Activated CD4-positive, alpha-beta T cell treated with anti-CD3 and anti-CD28 coated beads, Interleukin-2, amount 10 ng/mL, durations not matched to agents 24 days and 14 days (primary cell): ENCODE results near the gene PTPRH. TPM values are rescaled to one million over a fixed set of nuclear protein-coding genes. Genes with fewer than 3 reads are reported as not detected.
A peak's percentile ranks its signal among the peaks of the same experiment; 100 is the strongest.
"Not testable (repeated sequence)": the region's sequence is repeated elsewhere in the genome, so short reads cannot be mapped to it uniquely, and the experiment has no call there.

Experiments
- DNase-seq: peaks from one replicate; pipeline ENCODE4 v3.0.0; 2022
- H3K27ac Mint-ChIP-seq: one replicate; pipeline ENCODE4 v1.8.0; 2022; ENCODE audit warnings: mild to moderate bottlenecking, mixed read lengths
- H3K27me3 Mint-ChIP-seq: one replicate; pipeline ENCODE4 v1.8.0; 2022; ENCODE audit warnings: mixed read lengths
- H3K36me3 Mint-ChIP-seq: one replicate; pipeline ENCODE4 v1.8.0; 2022; ENCODE audit warnings: low read depth, mild to moderate bottlenecking, mixed read lengths
- H3K4me1 Mint-ChIP-seq: one replicate; pipeline ENCODE4 v1.8.0; 2021; ENCODE audit warnings: mixed read lengths
- H3K4me3 Mint-ChIP-seq: one replicate; pipeline ENCODE4 v1.8.0; 2022; ENCODE audit warnings: mild to moderate bottlenecking, moderate library complexity, mixed read lengths
- H3K9me3 Mint-ChIP-seq: one replicate; pipeline ENCODE4 v1.8.0; 2021; ENCODE audit warnings: mixed read lengths
- intact Hi-C: fragments of 100-400 bp; cut with micrococcal nuclease; formaldehyde crosslinking; loops from one replicate; pipeline ENCODE4 v1.15.1; 2023
- total RNA-seq: library from RNA; stranded (reverse); gene quantifications from 2 replicates; pipeline ENCODE4 v1.2.3, GENCODE V29; 2022

Gene PTPRH
- total RNA-seq, 1 donor from 2014 or later = not detected

DNA sequence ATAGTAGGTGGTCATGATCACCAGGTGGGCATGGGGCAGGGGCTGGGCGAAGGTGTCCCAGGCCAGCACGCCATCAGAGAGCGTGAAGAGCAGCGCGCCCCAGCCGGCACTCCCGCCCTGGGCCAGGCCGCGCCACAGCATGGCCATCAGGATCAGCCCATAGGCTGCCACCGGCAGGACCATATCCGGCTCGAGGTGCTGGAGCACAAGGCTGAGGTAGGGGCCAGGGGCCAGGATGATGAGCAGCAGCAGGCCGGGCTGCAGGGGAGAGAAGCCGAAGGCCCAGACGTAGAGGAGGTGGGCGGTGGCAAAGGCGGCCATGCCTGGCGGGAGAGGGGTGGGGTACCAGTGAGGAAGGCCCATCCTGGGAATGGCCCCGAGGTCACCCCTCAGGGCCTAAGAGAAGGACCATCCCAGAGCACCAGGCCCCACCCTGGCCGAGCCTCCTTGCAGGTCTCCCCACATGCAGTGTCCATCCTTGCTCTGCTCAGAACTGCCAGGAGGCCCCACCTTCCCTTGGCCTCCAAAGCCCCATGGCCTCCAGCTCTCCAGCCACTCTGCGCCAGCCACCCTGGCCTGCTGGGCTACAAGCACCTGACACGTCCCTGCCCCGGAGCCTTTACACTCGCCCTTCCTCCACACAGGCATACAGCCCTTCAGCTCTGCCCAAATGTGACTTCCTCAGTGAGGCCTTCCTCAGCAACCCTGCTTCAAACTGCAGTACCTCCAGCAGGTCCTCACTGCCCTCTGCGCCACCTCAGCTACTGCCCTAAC lies 18.1 kb upstream of the PTPRH start:
- no peak overlapping the region for H3K4me3 Mint-ChIP-seq
- H3K9me3 Mint-ChIP-seq = no peaks in the 10 kb centered on the region
- no peaks in the 10 kb centered on the region for H3K27me3 Mint-ChIP-seq
- no peaks in the 10 kb centered on the region for H3K4me1 Mint-ChIP-seq
- peaks cover 42% of the 10 kb centered on the region for H3K36me3 Mint-ChIP-seq
- no peak overlapping the region for H3K27ac Mint-ChIP-seq
- no peak for DNase-seq
- intact Hi-C loops = no loop called here

- H3K27ac Mint-ChIP-seq = peak overlapping the region; percentile 4
- no peaks in the 10 kb centered on the region for H3K9me3 Mint-ChIP-seq
- peaks cover 36% of the 10 kb centered on the region for H3K36me3 Mint-ChIP-seq
- H3K4me3 Mint-ChIP-seq = no peak overlapping the region
- no peak for DNase-seq
- no peaks in the 10 kb centered on the region for H3K27me3 Mint-ChIP-seq
- intact Hi-C loops = no loop called here
- no peaks in the 10 kb centered on the region for H3K4me1 Mint-ChIP-seq
Measured at GRCh38 chr19:55226788-55227187, 17.5 kb upstream of the PTPRH start.

GRCh38 chr19:55226273-55226672 lies 17.0 kb upstream of the PTPRH start:
- peaks cover 39% of the 10 kb centered on the region for H3K36me3 Mint-ChIP-seq
- no peaks in the 10 kb centered on the region for H3K27me3 Mint-ChIP-seq
- H3K9me3 Mint-ChIP-seq = no peaks in the 10 kb centered on the region
- peaks cover 2% of the 10 kb centered on the region for H3K4me1 Mint-ChIP-seq
- intact Hi-C loops = no loop called here
- no peak overlapping the region for H3K4me3 Mint-ChIP-seq
- H3K27ac Mint-ChIP-seq = no peak overlapping the region
- no peak for DNase-seq

DNA sequence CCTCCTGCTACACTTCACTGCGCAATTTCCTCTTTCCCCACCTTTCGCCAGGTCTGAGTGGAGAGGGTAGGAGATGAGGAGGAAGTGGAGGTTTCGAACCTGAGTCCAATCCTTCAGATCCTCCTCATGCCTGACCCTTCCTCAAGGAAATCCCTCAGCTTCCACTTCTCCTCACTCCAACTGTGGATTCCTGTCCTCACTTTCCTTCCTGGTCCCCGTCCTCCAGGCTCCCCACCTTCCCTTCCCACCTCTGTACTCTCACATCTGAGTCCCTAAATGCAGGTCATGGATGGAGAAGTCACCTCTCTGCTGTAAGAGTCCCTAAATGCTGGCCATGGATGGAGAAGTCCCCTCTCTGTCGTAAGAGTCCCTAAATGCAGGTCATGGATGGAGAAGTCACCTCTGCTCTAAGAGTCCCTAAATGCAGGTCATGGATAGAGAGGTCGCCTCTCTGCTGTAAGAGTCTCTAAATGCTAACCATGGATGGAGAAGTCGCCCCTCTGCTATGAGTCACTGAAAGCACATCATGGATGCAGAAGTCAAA lies 16.2 kb upstream of the PTPRH start:
- no peaks in the 10 kb centered on the region for H3K9me3 Mint-ChIP-seq
- DNase-seq = no peak
- H3K4me1 Mint-ChIP-seq = peaks cover 2% of the 10 kb centered on the region
- peaks cover 42% of the 10 kb centered on the region for H3K36me3 Mint-ChIP-seq
- H3K4me3 Mint-ChIP-seq = no peak overlapping the region
- H3K27me3 Mint-ChIP-seq = no peaks in the 10 kb centered on the region
- H3K27ac Mint-ChIP-seq = peak overlapping the region; percentile 22
- intact Hi-C loops = no loop called here

- Mint-ChIP-seq H3K27ac (peak overlapping the region; percentile 22), H3K36me3 (peaks cover 44% of the 10 kb centered on the region)
- H3K4me1 Mint-ChIP-seq, H3K9me3 Mint-ChIP-seq, H3K4me3 Mint-ChIP-seq, intact Hi-C loops, DNase-seq, H3K27me3 Mint-ChIP-seq: not testable (repeated sequence)
Measured at GRCh38 chr19:55224679-55225414, 15.5 kb upstream of the PTPRH start.

GRCh38 chr19:55224038-55224665 lies 14.9 kb upstream of the PTPRH start:
- Mint-ChIP-seq H3K4me1 (peaks cover 2% of the 10 kb centered on the region), H3K27ac (no peak overlapping the region), H3K27me3 (no peaks in the 10 kb centered on the region), H3K4me3 (no peak overlapping the region), H3K9me3 (no peaks in the 10 kb centered on the region), H3K36me3 (peaks cover 42% of the 10 kb centered on the region)
- no peak for DNase-seq
- intact Hi-C loops = no loop called here

DNA sequence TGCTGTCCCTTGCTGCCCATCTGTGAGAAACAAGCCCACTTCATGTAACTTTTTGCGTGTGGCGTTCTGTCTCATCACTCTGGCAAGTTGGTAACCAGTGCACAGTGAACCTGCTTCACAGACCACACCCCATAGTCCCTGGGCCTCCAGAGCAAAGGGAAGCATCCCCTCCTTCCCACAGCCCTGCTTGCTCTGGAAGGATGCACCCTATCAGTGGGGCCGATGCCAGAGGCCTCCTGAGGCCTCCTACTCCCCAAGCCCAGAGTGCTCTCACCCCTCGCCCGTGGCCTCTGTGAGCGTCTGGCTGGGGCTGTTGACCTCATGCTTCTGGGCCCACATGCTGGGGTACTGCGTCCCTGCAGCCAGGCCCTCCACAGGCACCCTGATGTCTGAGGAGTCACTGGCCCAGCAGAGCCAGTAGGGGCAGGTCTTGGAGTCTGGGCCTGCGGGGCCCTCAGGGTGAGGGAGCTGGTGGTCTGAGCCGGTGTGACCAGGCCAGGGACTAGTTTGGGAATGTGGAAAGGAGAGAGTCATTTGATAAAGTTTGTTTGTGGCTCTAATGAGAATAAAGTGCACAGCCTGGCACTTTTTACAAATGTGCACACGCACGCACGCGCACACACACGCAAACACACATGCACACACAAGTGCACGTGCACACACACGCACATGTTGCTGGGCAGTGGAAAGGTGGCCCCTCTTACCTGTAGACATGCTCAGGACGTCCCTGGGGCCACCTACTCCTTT lies 14.2 kb upstream of the PTPRH start:
- Mint-ChIP-seq H3K27me3 (no peaks in the 10 kb centered on the region), H3K27ac (no peak overlapping the region), H3K9me3 (no peaks in the 10 kb centered on the region), H3K36me3 (peaks cover 38% of the 10 kb centered on the region), H3K4me1 (peaks cover 2% of the 10 kb centered on the region), H3K4me3 (no peak overlapping the region)
- DNase-seq = no peak
- intact Hi-C loops = no loop called here

DNA sequence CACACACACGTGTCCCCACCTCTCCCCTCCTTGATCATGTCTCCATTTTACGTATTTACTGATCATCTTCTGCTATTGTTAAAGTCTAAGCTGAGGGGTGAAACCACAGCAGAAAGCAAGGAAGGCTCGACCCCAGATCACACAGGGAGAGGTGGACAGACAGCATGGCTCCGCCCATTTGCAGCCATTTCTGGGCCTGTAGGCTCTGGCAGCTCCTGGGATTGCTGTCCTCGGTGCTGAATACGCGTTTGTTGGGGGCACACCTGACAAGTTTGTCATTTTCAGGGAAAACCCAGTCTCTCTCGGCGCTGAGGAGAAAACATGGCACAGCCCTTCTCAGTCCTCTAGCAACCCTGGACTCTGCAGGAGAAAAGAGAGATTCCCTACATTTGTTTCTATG lies 11.2 kb upstream of the PTPRH start:
- Mint-ChIP-seq H3K4me1 (peaks cover 16% of the 10 kb centered on the region), H3K9me3 (peaks cover 8% of the 10 kb centered on the region), H3K27ac (no peak overlapping the region), H3K27me3 (peaks cover 8% of the 10 kb centered on the region), H3K4me3 (no peak overlapping the region), H3K36me3 (peaks cover 21% of the 10 kb centered on the region)
- no peak for DNase-seq
- intact Hi-C loops = no loop called here

DNA sequence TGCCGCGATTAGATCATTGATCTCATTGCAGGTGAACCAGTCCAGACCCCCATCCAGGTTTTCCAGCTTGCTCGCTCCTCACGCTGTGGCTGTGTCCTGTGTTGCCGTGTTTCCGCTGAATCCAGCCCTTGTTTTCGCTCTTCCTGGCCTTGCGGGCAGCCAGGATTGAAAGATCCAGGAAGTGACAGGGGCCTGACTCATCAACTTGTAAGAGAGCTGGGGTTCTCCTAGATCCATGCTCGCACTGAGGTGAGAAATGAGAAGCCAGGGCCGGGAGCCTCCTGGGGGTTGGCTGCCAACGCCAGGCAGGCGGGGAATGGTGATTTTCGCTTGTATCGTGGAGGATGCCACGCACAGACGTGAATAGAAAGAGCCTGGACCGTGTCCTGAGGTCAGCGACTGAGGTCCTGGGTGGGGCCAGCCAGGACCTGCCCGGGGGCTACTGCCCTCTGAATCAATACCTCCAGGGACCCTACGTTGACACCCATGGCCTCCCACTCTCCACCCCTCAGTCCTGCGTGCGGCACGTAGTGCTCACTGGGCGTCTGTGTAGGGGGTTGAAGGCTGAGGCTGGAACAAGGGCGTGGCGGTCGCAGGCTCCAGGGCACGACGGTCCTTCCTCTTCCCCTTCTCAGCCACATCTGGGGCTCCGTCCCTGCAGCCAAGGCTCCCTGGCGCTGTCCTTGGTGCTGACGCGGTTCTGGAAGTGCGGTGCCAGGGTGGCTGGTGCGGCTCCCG lies 7.3 kb upstream of the PTPRH start:
- Mint-ChIP-seq H3K27me3 (peaks cover 15% of the 10 kb centered on the region), H3K9me3 (peaks cover 17% of the 10 kb centered on the region), H3K4me1 (peaks cover 16% of the 10 kb centered on the region), H3K27ac (peak overlapping the region; percentile 74), H3K4me3 (peak overlapping the region; percentile 68), H3K36me3 (peaks cover 14% of the 10 kb centered on the region)
- intact Hi-C loops = loop anchor here (1.0 kb wide), 1 partner anchor 43 kb away; the partner anchor contains the start of gene PPP6R1
- peak; percentile 89 for DNase-seq

- Mint-ChIP-seq H3K27ac (no peak overlapping the region), H3K36me3 (no peaks in the 10 kb centered on the region), H3K4me1 (peaks cover 14% of the 10 kb centered on the region), H3K4me3 (no peak overlapping the region), H3K27me3 (peaks cover 23% of the 10 kb centered on the region), H3K9me3 (peaks cover 17% of the 10 kb centered on the region)
- intact Hi-C loops = no loop called here
- no peak for DNase-seq
Measured at GRCh38 chr19:55213547-55213946, 4.2 kb upstream of the PTPRH start.

DNA sequence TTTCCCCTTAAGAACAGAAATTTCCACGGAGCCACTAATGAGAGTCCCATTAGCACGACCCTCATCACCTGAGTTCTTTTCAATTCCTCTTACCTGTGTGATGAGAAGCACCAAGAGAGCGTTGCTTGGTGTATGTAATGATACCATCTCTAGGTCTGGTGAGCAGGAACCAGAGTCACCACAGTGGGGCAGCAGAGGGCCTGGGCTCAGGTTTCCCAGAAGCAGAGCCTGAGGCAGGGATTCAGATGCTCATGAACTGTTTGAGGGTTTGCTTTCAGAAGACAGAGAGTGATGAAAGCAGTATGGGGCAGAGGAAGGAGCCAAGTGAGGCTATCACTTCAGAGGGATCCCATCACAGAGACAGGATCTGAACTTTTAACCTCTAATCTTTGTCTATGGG lies 3.1 kb upstream of the PTPRH start:
- DNase-seq = peak; percentile 77
- no peaks in the 10 kb centered on the region for H3K36me3 Mint-ChIP-seq
- intact Hi-C loops = no loop called here
- peaks cover 17% of the 10 kb centered on the region for H3K9me3 Mint-ChIP-seq
- H3K27me3 Mint-ChIP-seq = peaks cover 23% of the 10 kb centered on the region
- peaks cover 14% of the 10 kb centered on the region for H3K4me1 Mint-ChIP-seq
- H3K4me3 Mint-ChIP-seq = no peak overlapping the region
- H3K27ac Mint-ChIP-seq = no peak overlapping the region

DNA sequence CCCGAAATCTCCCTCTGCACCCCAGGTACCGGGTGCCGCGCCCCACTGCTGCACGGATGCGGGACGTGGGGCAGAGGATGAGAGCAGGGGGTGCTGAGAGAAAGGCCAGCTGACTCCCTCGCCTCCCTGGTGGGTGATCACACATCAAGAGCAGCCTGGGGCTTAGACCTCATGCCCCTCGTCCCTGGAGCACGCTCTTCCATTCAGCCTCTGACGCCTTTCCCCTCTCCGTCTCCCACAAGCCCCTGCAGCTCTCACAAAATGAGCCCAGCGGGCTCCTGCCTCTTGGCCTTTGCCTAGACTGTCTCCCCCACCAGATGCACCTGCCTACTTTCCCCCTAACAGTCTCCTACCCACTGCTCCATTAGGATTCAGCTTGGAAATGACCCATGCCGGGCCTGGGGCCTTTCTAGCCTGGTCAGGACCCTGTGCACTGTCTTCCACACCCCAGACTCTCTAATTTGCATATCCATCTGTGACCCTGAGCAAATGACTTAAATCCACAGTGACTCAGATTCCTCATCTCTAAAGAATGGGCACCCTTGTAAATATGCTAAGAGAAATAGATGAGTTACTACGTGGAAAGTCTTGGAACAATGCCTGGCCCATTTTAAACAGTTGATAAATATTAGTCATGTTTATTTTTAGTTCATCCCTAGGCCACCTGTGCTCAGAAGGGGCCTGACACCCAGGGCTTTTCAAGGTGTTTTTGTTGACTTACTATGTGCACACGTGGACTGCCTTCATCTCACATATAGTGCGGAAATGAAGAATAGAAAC lies 582 bp upstream of the PTPRH start:
- Mint-ChIP-seq H3K4me3 (no peak overlapping the region), H3K9me3 (peaks cover 8% of the 10 kb centered on the region), H3K4me1 (peaks cover 3% of the 10 kb centered on the region), H3K27me3 (peaks cover 23% of the 10 kb centered on the region), H3K27ac (no peak overlapping the region), H3K36me3 (no peaks in the 10 kb centered on the region)
- intact Hi-C loops = no loop called here
- no peak for DNase-seq
